Measurements from ENCODE around the gene NCAM1.
A peak's percentile ranks its signal among the peaks of the same experiment; 100 is the strongest.

The NCAM1 gene

DNA sequence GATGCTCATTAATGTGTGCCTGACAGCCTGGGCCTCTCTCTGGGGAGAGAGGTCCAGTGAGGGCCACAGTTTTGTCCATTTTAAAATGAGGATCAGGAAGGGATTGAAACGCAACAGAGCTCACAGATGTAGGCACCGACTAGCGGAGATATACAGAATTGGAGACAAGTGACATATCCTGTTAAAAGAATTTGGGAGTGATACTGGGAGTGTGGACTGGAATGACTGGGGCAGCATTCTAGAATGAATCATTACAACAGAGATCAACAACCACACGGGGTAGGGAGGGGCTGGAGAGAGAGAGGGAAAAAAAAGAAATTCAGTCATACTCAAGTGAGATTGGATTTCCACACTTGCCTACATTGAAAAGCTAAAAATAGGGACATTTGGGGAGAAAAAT is 2.5 kb upstream of the NCAM1 start:
- Histone ChIP-seq H3K27ac (ENCODE audit: low read length) (no peak overlapping the region), H3K4me1 (ENCODE audit: low read length) (no peaks in the 10 kb centered on the region), H3K9me3 (replicated peaks; ENCODE audit: insufficient read depth, low read length) (no peaks in the 10 kb centered on the region), H3K27me3 (replicated peaks; ENCODE audit: insufficient read depth, low read length) (0 out of 2 replicates have a peak, but pooled peaks cover 5% of the 10 kb centered on the region), H3K4me2 (ENCODE audit: low read depth, low read length) (no peak overlapping the region), H3K36me3 (replicated peaks; ENCODE audit: insufficient read depth, low read length) (no peaks in the 10 kb centered on the region), H4K20me1 (ENCODE audit: insufficient read depth, low read length) (no peaks in the 10 kb centered on the region), H3K79me2 (ENCODE audit: low read length) (no peaks in the 10 kb centered on the region), H3K4me3 (ENCODE audit: low read length) (no peak overlapping the region), H2AFZ (ENCODE audit: low read length) (no peak overlapping the region), H3F3A (ENCODE audit: insufficient read depth, low read length) (no peaks in the 10 kb centered on the region), H3K9me2 (replicated peaks; ENCODE audit: insufficient read depth, low read length) (no peaks in the 10 kb centered on the region), H3K9ac (ENCODE audit: low read length) (no peak overlapping the region)
- no peak for TF ChIP-seq EZH2phosphoT487 (IDR thresholded peaks at IDR 0.05; ENCODE audit: low read length)
- TF ChIP-seq, protein P1, sequence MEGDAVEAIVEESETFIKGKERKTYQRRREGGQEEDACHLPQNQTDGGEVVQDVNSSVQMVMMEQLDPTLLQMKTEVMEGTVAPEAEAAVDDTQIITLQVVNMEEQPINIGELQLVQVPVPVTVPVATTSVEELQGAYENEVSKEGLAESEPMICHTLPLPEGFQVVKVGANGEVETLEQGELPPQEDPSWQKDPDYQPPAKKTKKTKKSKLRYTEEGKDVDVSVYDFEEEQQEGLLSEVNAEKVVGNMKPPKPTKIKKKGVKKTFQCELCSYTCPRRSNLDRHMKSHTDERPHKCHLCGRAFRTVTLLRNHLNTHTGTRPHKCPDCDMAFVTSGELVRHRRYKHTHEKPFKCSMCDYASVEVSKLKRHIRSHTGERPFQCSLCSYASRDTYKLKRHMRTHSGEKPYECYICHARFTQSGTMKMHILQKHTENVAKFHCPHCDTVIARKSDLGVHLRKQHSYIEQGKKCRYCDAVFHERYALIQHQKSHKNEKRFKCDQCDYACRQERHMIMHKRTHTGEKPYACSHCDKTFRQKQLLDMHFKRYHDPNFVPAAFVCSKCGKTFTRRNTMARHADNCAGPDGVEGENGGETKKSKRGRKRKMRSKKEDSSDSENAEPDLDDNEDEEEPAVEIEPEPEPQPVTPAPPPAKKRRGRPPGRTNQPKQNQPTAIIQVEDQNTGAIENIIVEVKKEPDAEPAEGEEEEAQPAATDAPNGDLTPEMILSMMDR (IDR thresholded peaks at IDR 0.05; ENCODE audit: low read length), result no peak
- no peak for DNase-seq

DNA sequence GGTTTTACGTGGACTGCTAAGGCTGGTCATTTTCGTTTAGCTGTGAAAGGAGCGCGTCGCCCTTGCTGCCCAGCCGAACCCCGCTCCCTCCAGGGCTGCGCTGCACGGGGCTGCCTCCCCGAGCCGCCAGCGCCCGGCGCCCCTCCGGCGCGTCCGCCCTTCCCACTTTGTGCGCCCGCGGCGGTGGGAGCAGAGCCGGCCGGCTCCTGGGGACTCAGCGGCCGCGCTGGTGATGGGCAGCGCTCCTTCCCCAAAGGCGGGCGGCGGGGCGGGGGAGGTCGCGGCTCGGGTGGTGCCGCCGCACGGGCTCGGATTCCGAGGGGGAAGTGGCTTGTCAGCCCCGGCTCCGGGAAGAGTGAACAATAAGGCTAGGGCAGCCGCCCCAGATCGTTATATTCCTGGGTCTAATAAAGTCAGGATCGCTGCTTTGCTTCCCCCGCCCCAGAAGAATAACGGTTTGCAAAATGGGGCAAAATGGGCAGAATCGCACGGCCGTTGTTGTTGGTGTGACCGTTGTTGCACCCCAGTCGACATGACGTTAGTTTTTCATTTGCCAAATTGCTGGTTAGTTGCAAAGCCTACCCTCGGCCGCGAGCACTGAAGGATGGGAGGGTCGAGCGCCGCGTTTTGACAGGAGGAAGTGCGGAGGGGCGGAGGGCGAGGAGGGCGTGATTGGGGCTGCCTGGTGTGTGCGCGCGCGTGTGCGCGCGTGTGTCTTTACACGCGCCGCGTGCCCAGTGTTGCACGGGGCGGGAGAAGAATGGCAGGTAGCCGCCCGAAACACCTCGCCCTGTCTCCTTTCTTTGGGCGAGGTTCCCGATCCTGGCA is 745 bp downstream of the NCAM1 start:
- no peak for DNase-seq
- Histone ChIP-seq H3K9me2 (replicated peaks; ENCODE audit: insufficient read depth, low read length) (no peaks in the 10 kb centered on the region), H3K4me3 (ENCODE audit: low read length) (peak overlapping the region; percentile 76), H4K20me1 (ENCODE audit: insufficient read depth, low read length) (no peaks in the 10 kb centered on the region), H3K4me2 (ENCODE audit: low read depth, low read length) (peak overlapping the region; percentile 97), H3K9me3 (replicated peaks; ENCODE audit: insufficient read depth, low read length) (no peaks in the 10 kb centered on the region), H3K36me3 (replicated peaks; ENCODE audit: insufficient read depth, low read length) (no peaks in the 10 kb centered on the region), H3K9ac (ENCODE audit: low read length) (no peak overlapping the region), H3F3A (ENCODE audit: insufficient read depth, low read length) (no peaks in the 10 kb centered on the region), H3K27me3 (replicated peaks; ENCODE audit: insufficient read depth, low read length) (0 out of 2 replicates have a peak, but pooled peaks cover 5% of the 10 kb centered on the region), H3K4me1 (ENCODE audit: low read length) (no peaks in the 10 kb centered on the region), H2AFZ (ENCODE audit: low read length) (peak overlapping the region; percentile 79), H3K27ac (ENCODE audit: low read length) (no peak overlapping the region), H3K79me2 (ENCODE audit: low read length) (no peaks in the 10 kb centered on the region)
- TF ChIP-seq, protein P1 (IDR thresholded peaks at IDR 0.05; ENCODE audit: low read length), result no peak
- TF ChIP-seq EZH2 (optimal IDR thresholded peaks at IDR 0.05; ENCODE audit: low read depth, low read length) (no peak), EZH2phosphoT487 (IDR thresholded peaks at IDR 0.05; ENCODE audit: low read length) (no peak)

DNA sequence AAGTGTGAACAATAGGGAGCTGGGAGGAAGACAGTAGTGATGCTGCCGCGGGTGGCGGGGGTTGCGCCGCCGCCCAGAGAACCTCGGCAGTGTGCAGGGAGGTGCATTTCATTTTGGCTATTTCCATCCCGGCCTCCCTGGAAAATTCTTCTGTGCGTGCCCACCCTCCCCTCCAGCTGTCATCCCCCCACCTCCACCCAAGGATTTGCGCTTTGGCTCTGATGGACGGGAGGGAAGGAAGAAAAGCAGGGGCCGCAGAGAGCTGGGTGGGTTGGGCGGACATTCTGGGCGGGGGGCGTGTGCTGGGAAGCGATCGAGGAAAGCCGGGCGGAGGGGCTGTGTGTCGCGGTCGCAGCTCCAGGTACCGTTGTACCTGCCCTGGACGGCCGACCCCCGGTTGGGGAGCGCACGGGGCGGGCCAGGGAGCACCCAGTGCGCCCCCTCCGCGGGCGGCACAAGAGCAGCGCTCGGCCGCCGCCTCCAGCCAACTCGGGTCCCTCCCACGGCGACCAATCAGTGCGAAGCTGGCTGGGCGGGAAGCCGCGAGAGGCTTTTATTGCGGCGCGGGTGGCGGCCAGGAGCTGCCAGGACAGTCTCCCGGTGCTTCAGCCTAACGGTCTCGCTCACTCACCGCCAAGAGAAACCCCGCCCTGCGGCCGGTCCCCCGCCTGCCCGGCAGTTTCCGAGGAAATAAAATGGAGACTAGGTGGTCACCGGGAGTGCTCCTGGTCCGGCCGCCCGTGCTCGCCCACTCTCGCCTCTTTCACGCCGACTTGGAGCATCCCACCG is 1.6 kb downstream of the NCAM1 start:
- no peaks in the 10 kb centered on the region for H4K20me1 ChIP-seq (ENCODE audit: insufficient read depth, low read length)
- no peak for TF ChIP-seq EZH2 (optimal IDR thresholded peaks at IDR 0.05; ENCODE audit: low read depth, low read length)
- TF ChIP-seq, protein P1 (IDR thresholded peaks at IDR 0.05; ENCODE audit: low read length), result no peak
- TF ChIP-seq EZH2phosphoT487 (IDR thresholded peaks at IDR 0.05; ENCODE audit: low read length), result no peak
- no peak for DNase-seq
- no peaks in the 10 kb centered on the region for H3K4me1 ChIP-seq (ENCODE audit: low read length)
- H3K27me3 ChIP-seq (replicated peaks; ENCODE audit: insufficient read depth, low read length), result 0 out of 2 replicates have a peak, but pooled peaks cover 5% of the 10 kb centered on the region
- H3K9ac ChIP-seq (ENCODE audit: low read length), result no peak overlapping the region
- peak overlapping the region; percentile 79 for H2AFZ ChIP-seq (ENCODE audit: low read length)
- H3K27ac ChIP-seq (ENCODE audit: low read length), result no peak overlapping the region
- no peaks in the 10 kb centered on the region for H3F3A ChIP-seq (ENCODE audit: insufficient read depth, low read length)
- H3K9me2 ChIP-seq (replicated peaks; ENCODE audit: insufficient read depth, low read length), result no peaks in the 10 kb centered on the region
- H3K4me2 ChIP-seq (ENCODE audit: low read depth, low read length), result peak overlapping the region; percentile 97
- H3K79me2 ChIP-seq (ENCODE audit: low read length), result no peaks in the 10 kb centered on the region
- H3K9me3 ChIP-seq (replicated peaks; ENCODE audit: insufficient read depth, low read length), result no peaks in the 10 kb centered on the region
- peak overlapping the region; percentile 76 for H3K4me3 ChIP-seq (ENCODE audit: low read length)
- H3K36me3 ChIP-seq (replicated peaks; ENCODE audit: insufficient read depth, low read length), result no peaks in the 10 kb centered on the region
